ENCODE data around the gene ZNF540.

The ZNF540 gene

GRCh38 chr19:37565370-37565669, 29.4 kb upstream of the ZNF540 start:
- Histone ChIP-seq H3K14ac (ENCODE audit: low read length) (no peak overlapping the region), H3K79me1 (ENCODE audit: low read length) (no peaks in the 10 kb centered on the region), H3K18ac (ENCODE audit: low read length) (no peak overlapping the region), H3K9ac (ENCODE audit: low read length) (no peak overlapping the region), H3K9me3 (ENCODE audit: insufficient read depth, low read depth, low read length) (peaks cover 6% of the 10 kb centered on the region), H2AK5ac (ENCODE audit: low read length) (no peak overlapping the region), H2BK5ac (ENCODE audit: low read depth, low read length, poor library complexity) (no peak overlapping the region), H2BK12ac (ENCODE audit: low read length) (no peak overlapping the region), H3K4me3 (ENCODE audit: low read depth, low read length) (no peak overlapping the region), H3K27ac (ENCODE audit: low read depth, low read length) (no peak overlapping the region), H3K4me2 (ENCODE audit: low read length) (no peak overlapping the region), H4K12ac (ENCODE audit: low read depth, low read length) (no peak overlapping the region), H4K8ac (ENCODE audit: low read depth, low read length) (no peak overlapping the region), H3K79me2 (ENCODE audit: control insufficient read depth, insufficient read depth, low read length, poor library complexity) (no peaks in the 10 kb centered on the region), H2AFZ (ENCODE audit: insufficient read depth, low read length, poor library complexity) (no peak overlapping the region), H3K27me3 (ENCODE audit: insufficient read depth, low read length) (no peaks in the 10 kb centered on the region), H3K36me3 (ENCODE audit: control insufficient read depth in 1 of 2, insufficient read depth in 2 of 2, low read length in 2 of 2) (peaks cover 4% of the 10 kb centered on the region in 2 experiments), H3K4me1 (ENCODE audit: control insufficient read depth in 1 of 2, insufficient read depth in 2 of 2, low read length in 2 of 2) (no peaks in the 10 kb centered on the region), H2BK120ac (ENCODE audit: insufficient read depth, low read length, poor library complexity) (no peak overlapping the region), H4K91ac (ENCODE audit: low read depth, low read length) (no peak overlapping the region), H3K23ac (ENCODE audit: low read length) (no peak overlapping the region), H3K4ac (ENCODE audit: low read depth, low read length) (no peak overlapping the region)
- DNase-seq, result no peak

- no peak overlapping the region for H4K91ac ChIP-seq (ENCODE audit: low read depth, low read length)
- no peak overlapping the region for H4K8ac ChIP-seq (ENCODE audit: low read depth, low read length)
- no peak overlapping the region for H3K27ac ChIP-seq (ENCODE audit: low read depth, low read length)
- no peak overlapping the region for H3K4me2 ChIP-seq (ENCODE audit: low read length)
- H3K9ac ChIP-seq (ENCODE audit: low read length), result no peak overlapping the region
- peaks cover 4 to 7% of the 10 kb centered on the region in 2 experiments for H3K36me3 ChIP-seq (ENCODE audit: control insufficient read depth in 1 of 2, insufficient read depth in 2 of 2, low read length in 2 of 2)
- H3K4me3 ChIP-seq (ENCODE audit: low read depth, low read length), result no peak overlapping the region
- H3K79me2 ChIP-seq (ENCODE audit: control insufficient read depth, insufficient read depth, low read length, poor library complexity), result no peaks in the 10 kb centered on the region
- H2BK120ac ChIP-seq (ENCODE audit: insufficient read depth, low read length, poor library complexity), result no peak overlapping the region
- H3K27me3 ChIP-seq (ENCODE audit: insufficient read depth, low read length), result no peaks in the 10 kb centered on the region
- no peak overlapping the region for H3K4ac ChIP-seq (ENCODE audit: low read depth, low read length)
- peaks cover 7% of the 10 kb centered on the region for H3K9me3 ChIP-seq (ENCODE audit: insufficient read depth, low read depth, low read length)
- H4K12ac ChIP-seq (ENCODE audit: low read depth, low read length), result no peak overlapping the region
- no peak overlapping the region for H2AK5ac ChIP-seq (ENCODE audit: low read length)
- no peaks in the 10 kb centered on the region for H3K4me1 ChIP-seq (ENCODE audit: control insufficient read depth in 1 of 2, insufficient read depth in 2 of 2, low read length in 2 of 2)
- no peak overlapping the region for H2BK12ac ChIP-seq (ENCODE audit: low read length)
- no peak overlapping the region for H2AFZ ChIP-seq (ENCODE audit: insufficient read depth, low read length, poor library complexity)
- H3K18ac ChIP-seq (ENCODE audit: low read length), result no peak overlapping the region
- no peak overlapping the region for H3K14ac ChIP-seq (ENCODE audit: low read length)
- no peaks in the 10 kb centered on the region for H3K79me1 ChIP-seq (ENCODE audit: low read length)
- H2BK5ac ChIP-seq (ENCODE audit: low read depth, low read length, poor library complexity), result no peak overlapping the region
- DNase-seq, result peak in 1 of 2 donors; percentile 84
- no peak overlapping the region for H3K23ac ChIP-seq (ENCODE audit: low read length)
Observed at GRCh38 chr19:37572203-37572602, 22.5 kb upstream of the ZNF540 start.

GRCh38 chr19:37583340-37583739, 11.3 kb upstream of the ZNF540 start:
- Histone ChIP-seq H2AK5ac (ENCODE audit: low read length) (no peak overlapping the region), H3K36me3 (ENCODE audit: control insufficient read depth in 1 of 2, insufficient read depth in 2 of 2, low read length in 2 of 2) (peaks cover 8 to 11% of the 10 kb centered on the region in 2 experiments), H3K23ac (ENCODE audit: low read length) (no peak overlapping the region), H3K4ac (ENCODE audit: low read depth, low read length) (no peak overlapping the region), H3K4me1 (ENCODE audit: control insufficient read depth in 1 of 2, insufficient read depth in 2 of 2, low read length in 2 of 2) (no peaks in the 10 kb centered on the region), H3K4me2 (ENCODE audit: low read length) (no peak overlapping the region), H3K14ac (ENCODE audit: low read length) (no peak overlapping the region), H3K18ac (ENCODE audit: low read length) (no peak overlapping the region), H3K9ac (ENCODE audit: low read length) (no peak overlapping the region), H3K9me3 (ENCODE audit: insufficient read depth, low read depth, low read length) (peaks cover 11% of the 10 kb centered on the region), H3K27me3 (ENCODE audit: insufficient read depth, low read length) (no peaks in the 10 kb centered on the region), H2BK5ac (ENCODE audit: low read depth, low read length, poor library complexity) (no peak overlapping the region), H2AFZ (ENCODE audit: insufficient read depth, low read length, poor library complexity) (no peak overlapping the region), H4K91ac (ENCODE audit: low read depth, low read length) (no peak overlapping the region), H4K12ac (ENCODE audit: low read depth, low read length) (no peak overlapping the region), H3K79me1 (ENCODE audit: low read length) (no peaks in the 10 kb centered on the region), H3K27ac (ENCODE audit: low read depth, low read length) (no peak overlapping the region), H3K79me2 (ENCODE audit: control insufficient read depth, insufficient read depth, low read length, poor library complexity) (no peaks in the 10 kb centered on the region), H2BK12ac (ENCODE audit: low read length) (no peak overlapping the region), H2BK120ac (ENCODE audit: insufficient read depth, low read length, poor library complexity) (no peak overlapping the region), H4K8ac (ENCODE audit: low read depth, low read length) (no peak overlapping the region), H3K4me3 (ENCODE audit: low read depth, low read length) (no peak overlapping the region)
- no CpG with 5 or more reads among the region's 2 CpGs for WGBS (ENCODE audit: extremely low coverage, insufficient coverage, insufficient read length)
- DNase-seq, result no peak

GRCh38 chr19:37593996-37594303, 726 bp upstream of the ZNF540 start:
- no CpG with 5 or more reads among the region's 9 CpGs for WGBS (ENCODE audit: extremely low coverage, insufficient coverage, insufficient read length)
- Histone ChIP-seq H3K36me3 (ENCODE audit: control insufficient read depth in 1 of 2, insufficient read depth in 2 of 2, low read length in 2 of 2) (no peaks in the 10 kb centered on the region), H3K4me3 (ENCODE audit: low read depth, low read length) (peak overlapping the region; percentile 96), H3K4me2 (ENCODE audit: low read length) (peak overlapping the region; percentile 67), H3K27ac (ENCODE audit: low read depth, low read length) (peak overlapping the region; percentile 91), H2AK5ac (ENCODE audit: low read length) (no peak overlapping the region), H2BK5ac (ENCODE audit: low read depth, low read length, poor library complexity) (no peak overlapping the region), H3K18ac (ENCODE audit: low read length) (no peak overlapping the region), H3K9me3 (ENCODE audit: insufficient read depth, low read depth, low read length) (peaks cover 3% of the 10 kb centered on the region), H3K79me1 (ENCODE audit: low read length) (peaks cover 3% of the 10 kb centered on the region), H3K79me2 (ENCODE audit: control insufficient read depth, insufficient read depth, low read length, poor library complexity) (peaks cover 2% of the 10 kb centered on the region), H3K9ac (ENCODE audit: low read length) (peak overlapping the region; percentile 60), H2AFZ (ENCODE audit: insufficient read depth, low read length, poor library complexity) (peak overlapping the region; percentile 99), H4K12ac (ENCODE audit: low read depth, low read length) (peak overlapping the region; percentile 75), H3K23ac (ENCODE audit: low read length) (no peak overlapping the region), H3K4me1 (ENCODE audit: control insufficient read depth in 1 of 2, insufficient read depth in 2 of 2, low read length in 2 of 2) (peaks cover 0 to 3% of the 10 kb centered on the region in 2 experiments), H4K8ac (ENCODE audit: low read depth, low read length) (peak overlapping the region; percentile 97), H2BK12ac (ENCODE audit: low read length) (no peak overlapping the region), H3K14ac (ENCODE audit: low read length) (peak overlapping the region; percentile 97), H3K4ac (ENCODE audit: low read depth, low read length) (no peak overlapping the region), H3K27me3 (ENCODE audit: insufficient read depth, low read length) (no peaks in the 10 kb centered on the region), H2BK120ac (ENCODE audit: insufficient read depth, low read length, poor library complexity) (no peak overlapping the region), H4K91ac (ENCODE audit: low read depth, low read length) (no peak overlapping the region)
- DNase-seq, result no peak

- Histone ChIP-seq H3K14ac (ENCODE audit: low read length) (no peak overlapping the region), H2AFZ (ENCODE audit: insufficient read depth, low read length, poor library complexity) (peak overlapping the region; percentile 74), H3K79me2 (ENCODE audit: control insufficient read depth, insufficient read depth, low read length, poor library complexity) (peaks cover 2% of the 10 kb centered on the region), H3K27me3 (ENCODE audit: insufficient read depth, low read length) (no peaks in the 10 kb centered on the region), H3K4ac (ENCODE audit: low read depth, low read length) (no peak overlapping the region), H2AK5ac (ENCODE audit: low read length) (no peak overlapping the region), H2BK120ac (ENCODE audit: insufficient read depth, low read length, poor library complexity) (no peak overlapping the region), H3K4me2 (ENCODE audit: low read length) (peak overlapping the region; percentile 67), H3K9me3 (ENCODE audit: insufficient read depth, low read depth, low read length) (peaks cover 3% of the 10 kb centered on the region), H4K8ac (ENCODE audit: low read depth, low read length) (peak overlapping the region; percentile 5), H3K27ac (ENCODE audit: low read depth, low read length) (no peak overlapping the region), H3K36me3 (ENCODE audit: control insufficient read depth in 1 of 2, insufficient read depth in 2 of 2, low read length in 2 of 2) (no peaks in the 10 kb centered on the region), H3K23ac (ENCODE audit: low read length) (no peak overlapping the region), H2BK5ac (ENCODE audit: low read depth, low read length, poor library complexity) (no peak overlapping the region), H4K91ac (ENCODE audit: low read depth, low read length) (no peak overlapping the region), H3K4me3 (ENCODE audit: low read depth, low read length) (peak overlapping the region; percentile 68), H3K4me1 (ENCODE audit: control insufficient read depth in 1 of 2, insufficient read depth in 2 of 2, low read length in 2 of 2) (peaks cover 0 to 3% of the 10 kb centered on the region in 2 experiments), H4K12ac (ENCODE audit: low read depth, low read length) (no peak overlapping the region), H3K9ac (ENCODE audit: low read length) (peak overlapping the region; percentile 20), H2BK12ac (ENCODE audit: low read length) (no peak overlapping the region), H3K18ac (ENCODE audit: low read length) (no peak overlapping the region), H3K79me1 (ENCODE audit: low read length) (peaks cover 3% of the 10 kb centered on the region)
- no CpG with 5 or more reads among the region's 20 CpGs for WGBS (ENCODE audit: extremely low coverage, insufficient coverage, insufficient read length)
- peak in 1 of 2 donors; percentile 41 for DNase-seq
Observed at GRCh38 chr19:37594982-37595382, 306 bp downstream of the ZNF540 start.

Measured in trophoblast cell (in vitro differentiated cells and primary cell).